GM10248 (cell line): ENCODE measurements around the gene CCDC92.
"Not testable (repeated sequence)": the region's sequence is repeated elsewhere in the genome, so short reads cannot be mapped to it uniquely, and the experiment has no call there.

Source experiments
- CTCF ChIA-PET: fragments of 300-600 bp; sonication (Branson Sonifier 250); formaldehyde crosslinking; extraction: SDS; loops from one replicate; lab custom pipeline; 2021; ENCODE audit warnings: antibody characterized with exemption; lab: Yijun Ruan, JAX
- POLR2A ChIA-PET: fragments of 350-650 bp; sonication (Branson Sonifier 250); formaldehyde crosslinking; extraction: SDS; loops from one replicate; lab custom pipeline; 2020; ENCODE audit warnings: antibody characterized with exemption; lab: Yijun Ruan, JAX
- DNase-seq: peaks from one replicate; pipeline ENCODE4 v3.0.0; 2012; ENCODE audit errors: extremely low spot score
- TF ChIP-seq, protein P1 (sequence below): IDR thresholded peaks from 2 replicates; pipeline ENCODE4 v1.5.1; 2012; ENCODE audit warnings: mild to moderate bottlenecking, low read depth; ENCODE audit errors: extremely low read depth, missing control alignments, control extremely low read depth

CCDC92 gene

DNA sequence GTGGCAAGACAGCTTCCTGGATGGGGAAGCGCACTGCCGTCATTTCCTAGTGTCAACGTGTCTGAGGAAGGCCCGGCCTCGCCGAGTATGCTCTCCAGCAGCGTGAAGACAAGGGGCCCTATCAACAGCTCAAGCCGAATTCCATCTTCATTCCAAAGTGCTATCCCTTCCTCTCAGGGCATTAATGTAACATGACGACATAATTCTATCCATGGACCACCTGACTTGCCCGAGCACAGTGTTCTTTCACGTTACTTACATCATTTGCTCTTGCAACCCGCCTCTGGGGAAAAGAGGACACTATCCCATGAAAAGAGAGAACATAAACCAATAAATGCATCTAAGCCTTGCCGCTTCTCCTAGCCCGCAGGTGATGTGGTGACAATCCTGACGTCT is 22.9 kb downstream of the CCDC92 start:
- TF ChIP-seq, protein P1, sequence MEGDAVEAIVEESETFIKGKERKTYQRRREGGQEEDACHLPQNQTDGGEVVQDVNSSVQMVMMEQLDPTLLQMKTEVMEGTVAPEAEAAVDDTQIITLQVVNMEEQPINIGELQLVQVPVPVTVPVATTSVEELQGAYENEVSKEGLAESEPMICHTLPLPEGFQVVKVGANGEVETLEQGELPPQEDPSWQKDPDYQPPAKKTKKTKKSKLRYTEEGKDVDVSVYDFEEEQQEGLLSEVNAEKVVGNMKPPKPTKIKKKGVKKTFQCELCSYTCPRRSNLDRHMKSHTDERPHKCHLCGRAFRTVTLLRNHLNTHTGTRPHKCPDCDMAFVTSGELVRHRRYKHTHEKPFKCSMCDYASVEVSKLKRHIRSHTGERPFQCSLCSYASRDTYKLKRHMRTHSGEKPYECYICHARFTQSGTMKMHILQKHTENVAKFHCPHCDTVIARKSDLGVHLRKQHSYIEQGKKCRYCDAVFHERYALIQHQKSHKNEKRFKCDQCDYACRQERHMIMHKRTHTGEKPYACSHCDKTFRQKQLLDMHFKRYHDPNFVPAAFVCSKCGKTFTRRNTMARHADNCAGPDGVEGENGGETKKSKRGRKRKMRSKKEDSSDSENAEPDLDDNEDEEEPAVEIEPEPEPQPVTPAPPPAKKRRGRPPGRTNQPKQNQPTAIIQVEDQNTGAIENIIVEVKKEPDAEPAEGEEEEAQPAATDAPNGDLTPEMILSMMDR = no peak
- ChIA-PET POLR2A (no interaction called here), CTCF (no interaction called here)
- DNase-seq = no peak

GRCh38 chr12:123948796-123949769 is 23.5 kb downstream of the CCDC92 start:
- DNase-seq = no peak
- POLR2A ChIA-PET = no interaction called here
- CTCF ChIA-PET = interaction anchor here (1.9 kb wide), 1 partner anchor 10 kb away, joined by 6 read pairs; no protein-coding TSS in a partner anchor
- TF ChIP-seq, protein P1 = no peak

GRCh38 chr12:123948401-123948795 is 24.2 kb downstream of the CCDC92 start:
- ChIA-PET POLR2A (no interaction called here), CTCF (interaction anchor here (1.9 kb wide), 1 partner anchor 9 kb away, joined by 6 read pairs; no protein-coding TSS in a partner anchor)
- no peak for DNase-seq
- TF ChIP-seq, protein P1 = no peak

GRCh38 chr12:123947531-123947930 is 25.1 kb downstream of the CCDC92 start:
- DNase-seq, POLR2A ChIA-PET: not testable (repeated sequence)
- CTCF ChIA-PET = interaction anchor here (0.7 to 1.9 kb wide), 2 partner anchors 8 to 13 kb away, joined by 3 to 6 read pairs; no protein-coding TSS in a partner anchor

GRCh38 chr12:123946516-123947505 is 25.8 kb downstream of the CCDC92 start:
- POLR2A ChIA-PET, DNase-seq: not testable (repeated sequence)
- CTCF ChIA-PET = interaction anchor here (0.7 kb wide), 1 partner anchor 14 kb away, joined by 3 read pairs; no protein-coding TSS in a partner anchor

DNA sequence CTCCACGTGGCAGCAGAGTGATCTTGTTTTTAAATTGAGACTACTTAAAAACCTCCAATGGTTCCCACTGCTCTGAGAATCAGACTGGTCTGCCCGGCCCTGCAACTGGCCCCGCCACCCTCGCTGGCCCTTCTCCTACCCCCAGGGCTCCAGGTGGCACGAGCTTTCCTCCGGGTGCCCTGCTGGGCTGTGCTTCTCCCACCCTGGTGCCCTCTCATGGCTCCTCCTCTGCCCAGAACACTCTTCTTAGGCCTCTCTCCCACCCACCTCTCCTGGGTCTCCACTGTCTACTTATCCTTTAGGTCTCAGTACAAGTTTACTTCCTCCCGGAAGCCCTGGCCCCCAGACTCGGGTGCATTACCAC is 26.5 kb downstream of the CCDC92 start:
- CTCF ChIA-PET = no interaction called here
- TF ChIP-seq, protein P1 = no peak
- POLR2A ChIA-PET = no interaction called here
- no peak for DNase-seq
